Kidney epithelial cell (primary cell): Measurements from ENCODE around the gene WDR20. TPM values are rescaled to one million over a fixed set of nuclear protein-coding genes. Genes with fewer than 3 reads are reported as not detected.

Experiments
- DNase-seq: peaks from one replicate; pipeline ENCODE4 v3.0.0-alpha.2; 2010; ENCODE audit warnings: low read depth
- H3K27me3 ChIP-seq: 2 replicates; pipeline ENCODE4 v1.6.0; 2011; ENCODE audit warnings: low read length; ENCODE audit not compliant: control insufficient read depth, insufficient read depth
- H3K36me3 ChIP-seq: 2 replicates; pipeline ENCODE4 v1.5.1; 2011; ENCODE audit warnings: low read length; ENCODE audit not compliant: control insufficient read depth, insufficient read depth
- H3K4me3 ChIP-seq: 2 replicates; pipeline ENCODE4 v1.5.1; 2011; ENCODE audit warnings: low read depth, mild to moderate bottlenecking, control low read depth, low read length
- CTCF ChIP-seq: IDR thresholded peaks from 2 replicates; pipeline ENCODE4 v1.5.1; 2011; ENCODE audit warnings: mild to moderate bottlenecking, moderate library complexity, low read length, control low read depth, inconsistent platforms; ENCODE audit not compliant: insufficient read depth, poor library complexity, severe bottlenecking
- total RNA-seq: library from RNA; depleted of rRNA; stranded (reverse); fragments of >200 nt; gene quantifications from 2 replicates; pipeline ENCODE4 v1.2.3, GENCODE V29; 2015

The WDR20 gene
- total RNA-seq, 1 donor from 2014 or later = 14.0 TPM

GRCh38 chr14:102184316-102185035 lies 44.8 kb downstream of the WDR20 start:
- H3K27me3 ChIP-seq = no peaks in the 10 kb centered on the region
- H3K36me3 ChIP-seq = no peaks in the 10 kb centered on the region
- DNase-seq = no peak
- no peak for TF ChIP-seq CTCF
- H3K4me3 ChIP-seq = no peak overlapping the region

GRCh38 chr14:102185360-102185759 lies 45.7 kb downstream of the WDR20 start:
- TF ChIP-seq CTCF = no peak
- no peak for DNase-seq
- H3K4me3 ChIP-seq = no peak overlapping the region

GRCh38 chr14:102187044-102187443 lies 47.3 kb downstream of the WDR20 start:
- no peaks in the 10 kb centered on the region for H3K36me3 ChIP-seq
- H3K27me3 ChIP-seq = no peaks in the 10 kb centered on the region
- H3K4me3 ChIP-seq = no peak overlapping the region
- DNase-seq = peak; percentile 37
- TF ChIP-seq CTCF = no peak

More at GRCh38 chr14:102185360-102185759, 45.7 kb downstream of the WDR20 start:
- Histone ChIP-seq H3K27me3 (no peaks in the 10 kb centered on the region), H3K36me3 (no peaks in the 10 kb centered on the region)

- H3K27me3 ChIP-seq = no peaks in the 10 kb centered on the region
- TF ChIP-seq CTCF = no peak
- H3K36me3 ChIP-seq = no peaks in the 10 kb centered on the region
- no peak overlapping the region for H3K4me3 ChIP-seq
- no peak for DNase-seq
Observed at GRCh38 chr14:102187568-102188001, 47.9 kb downstream of the WDR20 start.

- Histone ChIP-seq H3K27me3 (no peaks in the 10 kb centered on the region), H3K4me3 (no peak overlapping the region), H3K36me3 (no peaks in the 10 kb centered on the region)
- DNase-seq = no peak
- TF ChIP-seq CTCF = no peak
Observed at GRCh38 chr14:102188187-102188586, 48.5 kb downstream of the WDR20 start.

- no peak overlapping the region for H3K4me3 ChIP-seq
- no peak for DNase-seq
- no peak for TF ChIP-seq CTCF
- no peaks in the 10 kb centered on the region for H3K36me3 ChIP-seq
- no peaks in the 10 kb centered on the region for H3K27me3 ChIP-seq
Observed at GRCh38 chr14:102189874-102190273, 50.2 kb downstream of the WDR20 start.
